RWPE1 (cell line): ENCODE data around the gene GSX2.

ENCODE experiments used
- CTCF ChIA-PET: fragments of 350-600 bp; sonication (Branson Sonifier 250); formaldehyde crosslinking; extraction: SDS; loops from one replicate; lab custom pipeline; 2021; lab: Yijun Ruan, JAX
- POLR2A ChIA-PET: fragments of 400-600 bp; formaldehyde crosslinking; extraction: SDS; loops from one replicate; lab custom pipeline; 2020; ENCODE audit warnings: antibody characterized with exemption; ENCODE audit not compliant: low non-redundant PET; lab: Yijun Ruan, JAX
- DNase-seq: peaks from one replicate; pipeline ENCODE4 v3.0.0; 2012; ENCODE audit warnings: low spot score
- H3K27ac ChIP-seq: fragments of 450-650 bp; 2 replicates; pipeline ENCODE4 v1.5.1; 2017
- CTCF ChIP-seq: fragments of 450-650 bp; conservative IDR thresholded peaks from 2 replicates; pipeline ENCODE4 v1.5.1; 2017; ENCODE audit warnings: low read depth, mild to moderate bottlenecking

Gene GSX2

GRCh38 chr4:54073271-54073880 lies 26.6 kb upstream of the GSX2 start:
- no peak overlapping the region for H3K27ac ChIP-seq
- TF ChIP-seq CTCF: no peak
- ChIA-PET CTCF (interaction anchor here (0.5 kb wide), 1 partner anchor 67 kb away, joined by 3 read pairs; no protein-coding TSS in a partner anchor), POLR2A (no interaction called here)
- DNase-seq: no peak

DNA sequence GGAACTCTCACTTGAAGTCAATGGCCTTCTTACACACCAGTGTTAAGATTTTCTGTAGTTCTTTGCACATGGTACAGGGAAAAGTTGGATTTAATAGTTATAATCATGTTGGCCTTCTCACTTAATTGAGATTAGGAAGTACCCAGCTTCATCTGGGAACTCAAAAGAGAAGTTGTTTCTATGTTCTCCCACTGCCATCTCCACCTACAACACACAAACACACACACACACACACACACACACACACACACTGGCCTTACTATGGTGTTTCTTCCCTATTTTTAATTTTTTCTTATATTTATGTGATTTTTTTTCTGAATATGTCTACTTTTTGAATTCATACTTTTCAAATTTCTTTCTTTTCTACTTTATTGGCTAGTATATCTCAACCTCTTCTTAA lies 25.6 kb upstream of the GSX2 start:
- ChIA-PET POLR2A (no interaction called here), CTCF (interaction anchor here (0.7 kb wide), 1 partner anchor 141 kb away, joined by 3 read pairs; no protein-coding TSS in a partner anchor)
- no peak overlapping the region for H3K27ac ChIP-seq
- DNase-seq: no peak
- no peak for TF ChIP-seq CTCF

GRCh38 chr4:54076673-54077072 lies 23.3 kb upstream of the GSX2 start:
- no peak overlapping the region for H3K27ac ChIP-seq
- no peak for DNase-seq
- POLR2A ChIA-PET: no interaction called here
- CTCF ChIA-PET: no interaction called here
- TF ChIP-seq CTCF: no peak

DNA sequence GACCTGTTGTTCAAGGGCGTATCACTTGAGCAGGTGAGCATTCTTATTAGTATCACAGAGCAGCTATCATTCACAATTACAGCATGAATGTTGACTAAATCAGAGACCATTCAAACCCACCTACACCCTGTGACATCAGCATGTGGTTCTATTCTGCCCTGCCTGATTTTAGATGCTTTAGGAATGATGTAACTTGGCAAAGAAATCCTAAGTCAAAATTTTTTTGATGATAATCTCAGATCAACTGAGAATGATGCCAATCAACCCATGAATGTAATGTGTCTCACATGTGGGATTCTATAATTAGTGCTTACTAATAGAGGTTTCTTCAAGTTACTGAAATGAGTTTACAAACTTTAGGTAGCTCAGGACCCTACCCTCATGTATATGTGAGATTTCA lies 22.2 kb upstream of the GSX2 start:
- H3K27ac ChIP-seq: no peak overlapping the region
- no peak for DNase-seq
- TF ChIP-seq CTCF: no peak
- CTCF ChIA-PET: no interaction called here
- POLR2A ChIA-PET: no interaction called here

DNA sequence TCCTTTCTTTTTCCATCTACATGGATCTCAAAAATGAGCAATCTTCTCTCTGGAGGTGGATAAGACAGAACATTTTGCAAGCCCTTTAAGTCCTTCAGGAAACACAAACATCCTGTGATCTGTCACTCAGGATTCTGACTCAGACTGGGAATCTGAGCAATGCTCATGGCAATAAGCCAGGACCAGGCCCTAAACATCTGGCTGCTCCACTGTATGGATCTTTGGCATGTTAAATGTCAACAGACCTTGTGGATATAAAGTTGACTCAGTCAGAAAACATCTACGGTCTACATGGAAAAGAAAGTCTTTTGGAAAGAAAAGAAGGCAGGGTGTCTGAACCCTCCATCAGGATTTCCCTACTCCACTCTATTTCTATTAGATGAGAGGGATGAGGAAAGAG lies 17.8 kb upstream of the GSX2 start:
- no peak for TF ChIP-seq CTCF
- no peak overlapping the region for H3K27ac ChIP-seq
- ChIA-PET CTCF (no interaction called here), POLR2A (no interaction called here)
- DNase-seq: peak; percentile 96

- H3K27ac ChIP-seq: no peak overlapping the region
- ChIA-PET POLR2A (no interaction called here), CTCF (interaction anchor here (0.6 to 1.5 kb wide), 2 partner anchors 155 to 227 kb away, joined by 3 to 4 read pairs; no protein-coding TSS in a partner anchor)
- peak; percentile 87 for DNase-seq
- no peak for TF ChIP-seq CTCF
Measured at GRCh38 chr4:54085284-54085683, 14.7 kb upstream of the GSX2 start.
